GM12801 (cell line): ENCODE measurements around the gene ARHGEF28.

Experiments used
- TF ChIP-seq, protein P1 (sequence below): IDR thresholded peaks from one replicate; pipeline ENCODE4 v1.5.1; 2011; ENCODE audit warnings: control low read depth; ENCODE audit not compliant: insufficient read length; ENCODE audit errors: extremely low read depth

Gene ARHGEF28

GRCh38 chr5:73939557-73939956, 313.6 kb downstream of the ARHGEF28 start:
- TF ChIP-seq, protein P1, sequence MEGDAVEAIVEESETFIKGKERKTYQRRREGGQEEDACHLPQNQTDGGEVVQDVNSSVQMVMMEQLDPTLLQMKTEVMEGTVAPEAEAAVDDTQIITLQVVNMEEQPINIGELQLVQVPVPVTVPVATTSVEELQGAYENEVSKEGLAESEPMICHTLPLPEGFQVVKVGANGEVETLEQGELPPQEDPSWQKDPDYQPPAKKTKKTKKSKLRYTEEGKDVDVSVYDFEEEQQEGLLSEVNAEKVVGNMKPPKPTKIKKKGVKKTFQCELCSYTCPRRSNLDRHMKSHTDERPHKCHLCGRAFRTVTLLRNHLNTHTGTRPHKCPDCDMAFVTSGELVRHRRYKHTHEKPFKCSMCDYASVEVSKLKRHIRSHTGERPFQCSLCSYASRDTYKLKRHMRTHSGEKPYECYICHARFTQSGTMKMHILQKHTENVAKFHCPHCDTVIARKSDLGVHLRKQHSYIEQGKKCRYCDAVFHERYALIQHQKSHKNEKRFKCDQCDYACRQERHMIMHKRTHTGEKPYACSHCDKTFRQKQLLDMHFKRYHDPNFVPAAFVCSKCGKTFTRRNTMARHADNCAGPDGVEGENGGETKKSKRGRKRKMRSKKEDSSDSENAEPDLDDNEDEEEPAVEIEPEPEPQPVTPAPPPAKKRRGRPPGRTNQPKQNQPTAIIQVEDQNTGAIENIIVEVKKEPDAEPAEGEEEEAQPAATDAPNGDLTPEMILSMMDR: no peak

DNA sequence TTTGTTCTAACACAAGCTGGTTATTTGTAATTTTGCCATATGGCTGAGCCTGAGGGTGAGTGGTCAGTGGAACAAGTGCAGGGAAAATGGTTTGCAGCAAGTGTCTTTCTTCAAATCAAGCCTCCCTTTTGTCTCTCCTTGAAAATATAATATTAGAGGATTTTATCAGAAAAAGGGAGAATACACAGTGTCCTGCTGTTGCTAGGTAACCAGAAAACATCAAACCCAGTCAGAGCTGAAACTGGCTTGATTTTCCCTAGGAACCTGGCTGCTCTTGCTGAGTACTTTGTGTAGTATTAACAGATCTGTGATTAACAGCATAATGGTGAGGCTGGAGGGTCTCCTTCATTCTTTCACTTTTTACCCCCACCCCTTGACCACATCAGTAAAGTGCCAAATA, 314.0 kb downstream of the ARHGEF28 start:
- TF ChIP-seq, protein P1: no peak

GRCh38 chr5:73940801-73941200, 314.8 kb downstream of the ARHGEF28 start:
- TF ChIP-seq, protein P1: no peak

GRCh38 chr5:73942783-73943182, 316.8 kb downstream of the ARHGEF28 start:
- TF ChIP-seq, protein P1: no peak

DNA sequence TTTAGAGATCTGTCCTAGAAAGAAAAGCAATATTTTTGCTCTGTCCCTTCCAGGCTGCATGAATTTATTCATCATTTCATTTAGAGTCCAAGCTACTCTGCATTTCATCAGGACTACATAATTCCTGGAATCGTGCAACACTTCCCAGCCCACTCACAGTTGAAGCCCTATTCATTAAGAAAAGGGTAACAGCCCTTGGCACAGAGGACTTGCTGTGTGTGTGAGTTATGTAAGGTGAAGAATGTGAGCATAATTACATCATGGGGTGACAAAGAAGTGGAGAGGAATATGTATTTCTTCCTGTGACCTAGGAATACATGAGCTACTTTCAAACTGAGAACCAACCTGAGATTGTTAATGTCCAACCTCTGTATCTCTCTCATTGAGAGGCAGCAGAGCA, 317.4 kb downstream of the ARHGEF28 start:
- TF ChIP-seq, protein P1: no peak

DNA sequence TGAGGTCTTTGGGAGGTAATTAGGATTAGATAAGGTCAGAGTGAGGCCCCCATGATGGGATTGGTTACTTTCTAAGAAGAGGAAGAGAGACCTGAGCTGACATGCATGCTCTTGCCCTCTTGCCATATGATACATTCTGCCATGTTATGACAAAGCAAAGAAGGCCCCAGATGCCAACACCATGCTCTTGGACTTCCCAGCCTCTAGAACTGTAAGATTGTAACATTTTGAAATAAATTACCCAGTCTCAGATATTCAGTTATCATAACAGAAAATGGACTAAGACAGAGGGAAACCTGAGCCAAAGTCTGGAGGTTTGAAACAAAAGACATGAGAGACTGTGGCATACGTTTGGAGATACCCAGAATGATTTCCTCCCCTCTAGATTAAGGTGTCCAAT, 318.6 kb downstream of the ARHGEF28 start:
- TF ChIP-seq, protein P1: no peak

GRCh38 chr5:73945505-73945904, 319.5 kb downstream of the ARHGEF28 start:
- TF ChIP-seq, protein P1: no peak

DNA sequence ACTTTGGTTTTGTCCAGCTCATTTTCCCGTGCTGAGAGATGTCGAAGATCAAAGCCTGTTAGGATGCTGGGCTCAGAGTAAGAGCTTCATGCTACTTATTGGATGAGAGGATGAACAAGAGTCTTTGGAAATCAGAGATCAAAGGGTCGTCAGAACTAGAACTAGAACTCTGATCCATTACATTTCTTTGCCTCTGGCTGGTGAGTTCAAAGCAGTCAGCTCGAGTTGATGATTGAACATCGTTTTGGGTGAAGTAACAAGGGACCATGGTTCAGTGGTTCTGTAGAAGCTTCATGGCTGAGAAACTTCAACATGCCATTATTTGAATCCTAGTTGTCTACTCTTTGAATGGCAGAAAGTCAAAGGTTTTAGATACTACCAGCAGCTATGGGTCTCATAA, 320.3 kb downstream of the ARHGEF28 start:
- TF ChIP-seq, protein P1: no peak
